Measurements from ENCODE around the gene NOL11.
"Not testable (repeated sequence)": the region's sequence is repeated elsewhere in the genome, so short reads cannot be mapped to it uniquely, and the experiment has no call there.

The NOL11 gene

GRCh38 chr17:67756766-67757165 is 39.0 kb downstream of the NOL11 start:
- not testable (repeated sequence) for DNase-seq

GRCh38 chr17:67759355-67760171 is 41.8 kb downstream of the NOL11 start:
- DNase-seq, result no peak

GRCh38 chr17:67765623-67766022 is 47.9 kb downstream of the NOL11 start:
- DNase-seq, result no peak

GRCh38 chr17:67769231-67769630 is 51.5 kb downstream of the NOL11 start:
- no peak for DNase-seq

GRCh38 chr17:67770539-67770938 is 52.8 kb downstream of the NOL11 start:
- no peak for DNase-seq

GRCh38 chr17:67772679-67773078 is 54.9 kb downstream of the NOL11 start:
- no peak for DNase-seq

- no peak for DNase-seq
Measured at GRCh38 chr17:67773246-67773645, 55.5 kb downstream of the NOL11 start.

- DNase-seq, result no peak
Measured at GRCh38 chr17:67779098-67779672, 61.4 kb downstream of the NOL11 start.

- no peak for DNase-seq
Measured at GRCh38 chr17:67784364-67785121, 66.8 kb downstream of the NOL11 start.

- DNase-seq, result no peak
Measured at GRCh38 chr17:67785122-67785477, 67.4 kb downstream of the NOL11 start.

- no peak for DNase-seq
Measured at GRCh38 chr17:67785504-67785903, 67.8 kb downstream of the NOL11 start.
